HG03139 (cell line): ENCODE data around the gene LURAP1L.
"Not testable (repeated sequence)": the region's sequence is repeated elsewhere in the genome, so short reads cannot be mapped to it uniquely, and the experiment has no call there.

Experiments used
- ATAC-seq: cut with Tn5 transposase; IDR thresholded peaks from one replicate; pipeline ENCODE4 v1.9.1; 2021; ENCODE audit not compliant: unreplicated experiment

LURAP1L gene

GRCh38 chr9:12856603-12857002 is 81.8 kb downstream of the LURAP1L start:
- no peak for ATAC-seq

DNA sequence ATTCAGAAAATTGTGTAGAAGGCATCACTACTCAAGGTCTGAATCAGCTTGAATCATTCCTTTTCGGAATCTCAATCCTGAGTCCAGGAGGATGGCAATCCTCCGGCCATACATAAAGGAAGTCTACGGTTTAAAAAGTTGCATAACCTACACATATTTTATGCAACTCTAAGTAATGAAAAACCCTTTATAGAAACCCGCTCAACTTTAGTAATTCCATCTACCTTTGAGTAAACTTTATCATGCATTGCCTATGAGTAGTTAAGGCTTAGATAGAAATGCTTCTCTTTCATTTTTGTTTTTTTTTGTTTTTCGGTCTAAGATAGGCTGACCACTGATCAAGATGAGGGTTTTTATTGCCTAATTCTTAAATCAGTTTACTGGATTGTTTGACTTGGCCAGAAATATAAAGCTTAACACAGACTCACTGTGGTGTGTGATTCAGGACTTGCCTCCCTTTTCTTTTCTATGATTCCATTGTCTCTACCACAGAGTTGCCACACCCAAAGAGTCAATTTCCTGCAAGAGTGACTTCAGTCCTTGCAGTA is 85.0 kb downstream of the LURAP1L start:
- ATAC-seq = no peak

GRCh38 chr9:12860998-12861397 is 86.2 kb downstream of the LURAP1L start:
- ATAC-seq = no peak

GRCh38 chr9:12862611-12863410 is 88.0 kb downstream of the LURAP1L start:
- no peak for ATAC-seq

DNA sequence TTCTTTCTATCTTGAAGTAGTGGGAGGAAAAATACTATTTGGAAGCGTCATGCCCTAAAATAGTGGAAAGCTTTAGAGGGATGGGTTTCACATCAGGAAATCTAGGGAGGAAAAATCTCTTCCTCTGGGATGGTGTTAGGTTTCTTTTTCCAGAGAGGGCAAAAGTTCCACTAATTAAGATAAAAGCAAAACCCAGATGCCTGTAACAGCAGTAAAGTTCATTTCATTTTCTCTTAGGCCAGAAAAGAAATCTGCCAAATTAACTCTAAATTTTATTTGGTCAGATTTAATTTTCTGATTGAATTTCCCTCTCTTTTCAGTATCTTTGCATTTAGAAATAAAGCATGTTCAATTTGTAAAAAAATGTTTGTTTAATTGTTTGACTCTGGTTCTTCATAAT is 88.8 kb downstream of the LURAP1L start:
- no peak for ATAC-seq

DNA sequence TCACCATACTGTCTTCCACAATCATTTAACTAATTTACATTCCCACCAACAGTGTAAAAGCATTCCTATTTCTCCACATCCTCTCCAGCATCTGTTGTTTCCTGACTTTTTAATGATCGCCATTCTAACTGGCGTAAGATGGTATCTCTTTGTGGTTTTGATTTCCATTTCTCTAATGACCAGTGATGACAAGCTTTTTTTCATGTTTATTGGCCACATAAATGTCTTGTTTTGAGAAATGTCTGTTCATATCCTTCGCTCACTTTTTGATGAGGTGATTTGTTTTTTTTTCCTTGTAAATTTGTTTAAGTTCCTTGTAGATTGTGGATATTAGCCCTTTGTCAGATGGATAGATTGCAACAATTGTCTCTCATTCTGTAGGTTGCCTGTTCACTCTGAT is 90.6 kb downstream of the LURAP1L start:
- not testable (repeated sequence) for ATAC-seq
